SU-DHL-6 (cell line): ENCODE measurements around the gene IGF2.

Source experiments
- H2AFZ ChIP-seq: fragments of 200-600 bp; sonication (generic); 2 replicates; pipeline ENCODE4 v1.6.1; 2014; ENCODE audit warnings: low read depth, mild to moderate bottlenecking, moderate library complexity, mixed read lengths, antibody characterized with exemption, low read length; ENCODE audit not compliant: severe bottlenecking
- H3F3A ChIP-seq: fragments of 200-600 bp; shearing (Covaris generic); 2 replicates; pipeline ENCODE4 v1.6.0; 2016; ENCODE audit warnings: antibody characterized with exemption, mild to moderate bottlenecking; ENCODE audit not compliant: insufficient read depth
- H3K27ac ChIP-seq: fragments of 200-600 bp; sonication (generic); 2 replicates; pipeline ENCODE4 v1.5.1; 2016; ENCODE audit warnings: low read depth, mild to moderate bottlenecking, low read length, moderate library complexity, mixed read lengths
- H3K27me3 ChIP-seq: fragments of 200-600 bp; sonication (generic), shearing (Covaris generic); 2 replicates; pipeline ENCODE4 v1.6.0; 2014; ENCODE audit warnings: mild to moderate bottlenecking, low read length
- H3K36me3 ChIP-seq: fragments of 200-600 bp; sonication (generic); 2 replicates; pipeline ENCODE4 v1.6.1; 2014; ENCODE audit warnings: mild to moderate bottlenecking, low read length, mixed read lengths
- H3K4me2 ChIP-seq: fragments of 300-600, 200-600 bp; shearing (Covaris generic), sonication (generic); 2 replicates; pipeline ENCODE4 v1.6.0; 2014; ENCODE audit warnings: low read length, low read depth, mild to moderate bottlenecking; ENCODE audit not compliant: poor library complexity, severe bottlenecking
- H3K4me3 ChIP-seq: fragments of 200-600 bp; sonication (generic); 2 replicates; pipeline ENCODE4 v1.5.1; 2014; ENCODE audit warnings: antibody characterized with exemption, low read length, mild to moderate bottlenecking, mixed read lengths; ENCODE audit not compliant: insufficient read depth, poor library complexity, severe bottlenecking
- H3K79me2 ChIP-seq: fragments of 200-600 bp; sonication (generic); 2 replicates; pipeline ENCODE4 v1.6.1; 2014; ENCODE audit warnings: mild to moderate bottlenecking, low read length, moderate library complexity; ENCODE audit not compliant: insufficient read depth
- H3K9ac ChIP-seq: fragments of 200-600 bp; sonication (generic); 2 replicates; pipeline ENCODE4 v1.7.0; 2014; ENCODE audit warnings: mild to moderate bottlenecking, low read length
- H3K9me2 ChIP-seq: fragments of 200-600 bp; sonication (generic); replicated peaks from 2 replicates; pipeline ENCODE4 v1.6.1; 2014; ENCODE audit warnings: low read length; ENCODE audit not compliant: insufficient read depth
- H3K9me3 ChIP-seq: fragments of 200-600 bp; sonication (generic); 2 replicates; pipeline ENCODE4 v1.6.1; 2014; ENCODE audit warnings: low read length, mixed read lengths; ENCODE audit not compliant: insufficient read depth
- H4K20me1 ChIP-seq: fragments of 200-600 bp; sonication (generic); 2 replicates; pipeline ENCODE4 v1.6.1; 2014; ENCODE audit warnings: low read depth, mild to moderate bottlenecking, antibody characterized with exemption, low read length, moderate library complexity, mixed read lengths
- EZH2phosphoT487 ChIP-seq: fragments of 200-600 bp; sonication (generic), shearing (Covaris generic); conservative IDR thresholded peaks from 2 replicates; pipeline ENCODE4 v1.6.1; 2018; ENCODE audit warnings: mild to moderate bottlenecking, antibody characterized with exemption, low read length, moderate library complexity, mixed read lengths
- TF ChIP-seq, protein P1 (sequence below): fragments of 200-600 bp; sonication (generic); IDR thresholded peaks from one replicate; pipeline ENCODE4 v1.5.1; 2017; ENCODE audit warnings: antibody characterized with exemption, mild to moderate bottlenecking, low read length, moderate library complexity; ENCODE audit not compliant: insufficient read depth, poor library complexity, severe bottlenecking

Gene IGF2

DNA sequence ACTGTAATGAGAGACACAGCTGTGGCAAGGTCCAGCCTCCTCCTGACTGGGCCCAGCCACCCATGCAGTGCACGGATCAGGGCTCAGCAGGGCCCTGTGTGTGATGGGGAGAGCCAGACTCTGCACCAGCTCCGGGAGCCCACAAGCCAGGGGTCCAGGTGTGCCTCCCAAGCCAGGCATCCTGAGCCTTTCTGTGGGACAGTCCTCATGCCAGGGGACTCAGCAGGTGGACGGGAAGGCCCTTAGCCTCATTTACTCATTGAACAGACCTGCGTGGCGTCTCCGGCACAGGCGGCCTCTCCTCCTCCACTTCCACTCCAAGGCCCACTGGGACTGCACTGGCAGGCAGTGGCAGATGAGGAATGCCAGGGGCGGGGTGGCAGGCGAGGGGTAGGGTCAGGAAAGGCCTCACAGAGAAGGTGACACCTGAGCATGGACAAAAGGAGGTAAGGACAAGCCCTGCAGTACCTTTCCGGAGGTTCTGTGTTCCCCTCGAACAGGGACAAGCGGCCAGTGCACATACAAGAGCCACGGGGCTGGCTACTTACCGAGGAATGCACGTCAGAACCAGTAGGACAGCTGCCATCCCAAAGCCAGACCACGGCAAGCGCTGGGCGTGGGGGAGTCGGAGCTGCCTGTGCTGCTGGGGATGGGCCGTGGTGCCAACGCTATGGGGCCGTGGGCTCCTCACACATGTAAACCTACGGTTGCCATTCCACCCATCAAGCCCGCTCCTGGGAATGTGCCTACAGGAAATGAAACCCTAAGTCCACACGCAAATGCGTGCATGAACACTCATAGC is 52.7 kb downstream of the IGF2 start:
- Histone ChIP-seq H3K27ac (no peak overlapping the region), H3K9ac (no peak overlapping the region), H4K20me1 (no peaks in the 10 kb centered on the region), H3F3A (no peaks in the 10 kb centered on the region), H3K4me2 (no peak overlapping the region), H2AFZ (no peak overlapping the region), H3K36me3 (no peaks in the 10 kb centered on the region), H3K9me2 (no peaks in the 10 kb centered on the region), H3K27me3 (no peaks in the 10 kb centered on the region), H3K4me3 (no peak overlapping the region), H3K79me2 (no peaks in the 10 kb centered on the region), H3K9me3 (no peaks in the 10 kb centered on the region)
- TF ChIP-seq, protein P1, sequence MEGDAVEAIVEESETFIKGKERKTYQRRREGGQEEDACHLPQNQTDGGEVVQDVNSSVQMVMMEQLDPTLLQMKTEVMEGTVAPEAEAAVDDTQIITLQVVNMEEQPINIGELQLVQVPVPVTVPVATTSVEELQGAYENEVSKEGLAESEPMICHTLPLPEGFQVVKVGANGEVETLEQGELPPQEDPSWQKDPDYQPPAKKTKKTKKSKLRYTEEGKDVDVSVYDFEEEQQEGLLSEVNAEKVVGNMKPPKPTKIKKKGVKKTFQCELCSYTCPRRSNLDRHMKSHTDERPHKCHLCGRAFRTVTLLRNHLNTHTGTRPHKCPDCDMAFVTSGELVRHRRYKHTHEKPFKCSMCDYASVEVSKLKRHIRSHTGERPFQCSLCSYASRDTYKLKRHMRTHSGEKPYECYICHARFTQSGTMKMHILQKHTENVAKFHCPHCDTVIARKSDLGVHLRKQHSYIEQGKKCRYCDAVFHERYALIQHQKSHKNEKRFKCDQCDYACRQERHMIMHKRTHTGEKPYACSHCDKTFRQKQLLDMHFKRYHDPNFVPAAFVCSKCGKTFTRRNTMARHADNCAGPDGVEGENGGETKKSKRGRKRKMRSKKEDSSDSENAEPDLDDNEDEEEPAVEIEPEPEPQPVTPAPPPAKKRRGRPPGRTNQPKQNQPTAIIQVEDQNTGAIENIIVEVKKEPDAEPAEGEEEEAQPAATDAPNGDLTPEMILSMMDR = no peak
- TF ChIP-seq EZH2phosphoT487 = no peak

DNA sequence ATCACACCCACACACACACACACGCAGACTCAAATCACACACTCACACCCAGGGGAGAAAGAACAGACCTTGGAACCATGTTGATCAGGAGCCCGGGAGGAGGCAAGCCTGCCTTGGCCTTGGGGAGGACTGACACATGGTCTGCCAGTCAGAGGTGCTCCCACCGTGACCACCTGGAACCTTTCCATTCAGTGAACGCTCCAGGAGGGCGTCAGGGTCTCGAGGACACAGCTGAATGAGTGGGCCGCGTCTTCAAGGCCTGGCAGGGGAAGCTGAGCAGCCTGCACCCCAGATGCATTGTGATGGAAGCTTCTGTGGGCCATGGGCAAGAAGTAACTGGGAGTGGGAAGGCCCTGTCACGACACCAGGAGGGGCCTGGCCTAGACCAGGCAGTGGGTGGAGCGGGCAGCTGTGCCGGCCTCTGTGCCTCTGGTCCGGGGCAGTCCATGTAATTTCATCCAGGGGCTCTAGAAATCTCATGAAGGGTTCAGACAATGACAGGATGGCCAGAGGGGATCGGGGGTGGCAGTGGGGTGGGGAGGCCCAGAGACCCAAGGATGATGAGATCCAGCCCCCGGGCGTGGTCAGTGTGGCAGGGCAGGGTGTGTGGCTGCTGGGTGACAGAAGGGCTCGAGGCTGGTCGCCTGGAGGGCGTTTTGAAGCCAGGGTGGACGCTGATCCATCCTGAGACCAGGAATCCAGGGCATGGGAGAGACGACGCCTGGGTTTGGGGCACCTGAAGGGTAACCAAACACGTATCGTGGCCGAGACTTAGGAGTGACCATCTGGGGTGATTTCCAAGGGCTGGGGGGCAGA is 53.7 kb downstream of the IGF2 start:
- no peak overlapping the region for H2AFZ ChIP-seq

DNA sequence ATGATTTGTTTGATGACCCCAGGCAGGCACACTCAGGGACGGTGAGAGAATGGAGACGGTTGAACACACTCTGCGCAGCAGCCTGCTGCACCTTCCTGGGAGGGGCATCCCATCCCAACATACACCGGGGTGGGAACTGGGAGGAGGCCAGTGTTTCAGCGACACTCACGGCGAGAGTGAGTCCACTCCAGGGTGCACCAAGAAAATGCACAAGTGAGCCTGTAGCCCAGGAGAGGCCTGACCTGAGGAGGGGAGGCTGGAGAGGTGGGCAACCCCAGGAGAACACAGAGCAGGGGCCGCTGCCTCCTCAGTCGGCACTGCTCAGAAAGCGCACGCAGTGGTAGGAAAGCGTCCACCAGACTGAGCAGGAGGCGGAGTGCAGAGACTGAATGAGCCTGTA is 54.5 kb downstream of the IGF2 start:
- no peaks in the 10 kb centered on the region for H3K79me2 ChIP-seq
- H3K9me2 ChIP-seq = no peaks in the 10 kb centered on the region
- no peaks in the 10 kb centered on the region for H3K9me3 ChIP-seq
- H3K4me2 ChIP-seq = no peak overlapping the region
- TF ChIP-seq, protein P1 = no peak
- no peak for TF ChIP-seq EZH2phosphoT487
- no peaks in the 10 kb centered on the region for H3K27me3 ChIP-seq
- no peaks in the 10 kb centered on the region for H3F3A ChIP-seq
- H4K20me1 ChIP-seq = no peaks in the 10 kb centered on the region
- H3K27ac ChIP-seq = no peak overlapping the region
- no peak overlapping the region for H3K4me3 ChIP-seq
- H2AFZ ChIP-seq = no peak overlapping the region
- H3K9ac ChIP-seq = no peak overlapping the region
- no peaks in the 10 kb centered on the region for H3K36me3 ChIP-seq

More for the DNA sequence above, 53.7 kb downstream of the IGF2 start:
- Histone ChIP-seq H3K9me2 (no peaks in the 10 kb centered on the region), H3K9me3 (no peaks in the 10 kb centered on the region), H3K27me3 (no peaks in the 10 kb centered on the region), H3K4me2 (no peak overlapping the region), H3F3A (no peaks in the 10 kb centered on the region), H3K27ac (no peak overlapping the region), H3K79me2 (no peaks in the 10 kb centered on the region), H3K36me3 (no peaks in the 10 kb centered on the region), H3K9ac (no peak overlapping the region), H3K4me3 (no peak overlapping the region), H4K20me1 (no peaks in the 10 kb centered on the region)
- TF ChIP-seq, protein P1 = no peak
- no peak for TF ChIP-seq EZH2phosphoT487
